Coronary artery (tissue), 2 donors: Measurements from ENCODE around the gene KIF5C.

Source experiments
- DNase-seq: peaks from one replicate; pipeline ENCODE4 v3.0.0-alpha.2; 2017; ENCODE audit warnings: low spot score
- H3K27ac ChIP-seq, 2 donors: fragments of 200-600 bp; sonication (generic); one replicate each; pipeline ENCODE4 v1.5.1; 2016 to 2019
- H3K4me3 ChIP-seq: fragments of 200-600 bp; sonication (generic); 2 replicates; pipeline ENCODE4 v1.5.1; 2016; ENCODE audit warnings: mild to moderate bottlenecking, moderate library complexity
- TF ChIP-seq, protein P1 (sequence below): fragments of 200-600 bp; sonication (generic); IDR thresholded peaks from one replicate; pipeline ENCODE4 v1.5.1; 2019; ENCODE audit warnings: antibody characterized with exemption

KIF5C gene

GRCh38 chr2:148930046-148930775 is 55.2 kb downstream of the KIF5C start:
- no peak for DNase-seq
- no peak overlapping the region for H3K27ac ChIP-seq
- TF ChIP-seq, protein P1, sequence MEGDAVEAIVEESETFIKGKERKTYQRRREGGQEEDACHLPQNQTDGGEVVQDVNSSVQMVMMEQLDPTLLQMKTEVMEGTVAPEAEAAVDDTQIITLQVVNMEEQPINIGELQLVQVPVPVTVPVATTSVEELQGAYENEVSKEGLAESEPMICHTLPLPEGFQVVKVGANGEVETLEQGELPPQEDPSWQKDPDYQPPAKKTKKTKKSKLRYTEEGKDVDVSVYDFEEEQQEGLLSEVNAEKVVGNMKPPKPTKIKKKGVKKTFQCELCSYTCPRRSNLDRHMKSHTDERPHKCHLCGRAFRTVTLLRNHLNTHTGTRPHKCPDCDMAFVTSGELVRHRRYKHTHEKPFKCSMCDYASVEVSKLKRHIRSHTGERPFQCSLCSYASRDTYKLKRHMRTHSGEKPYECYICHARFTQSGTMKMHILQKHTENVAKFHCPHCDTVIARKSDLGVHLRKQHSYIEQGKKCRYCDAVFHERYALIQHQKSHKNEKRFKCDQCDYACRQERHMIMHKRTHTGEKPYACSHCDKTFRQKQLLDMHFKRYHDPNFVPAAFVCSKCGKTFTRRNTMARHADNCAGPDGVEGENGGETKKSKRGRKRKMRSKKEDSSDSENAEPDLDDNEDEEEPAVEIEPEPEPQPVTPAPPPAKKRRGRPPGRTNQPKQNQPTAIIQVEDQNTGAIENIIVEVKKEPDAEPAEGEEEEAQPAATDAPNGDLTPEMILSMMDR: no peak
- H3K4me3 ChIP-seq: no peak overlapping the region

DNA sequence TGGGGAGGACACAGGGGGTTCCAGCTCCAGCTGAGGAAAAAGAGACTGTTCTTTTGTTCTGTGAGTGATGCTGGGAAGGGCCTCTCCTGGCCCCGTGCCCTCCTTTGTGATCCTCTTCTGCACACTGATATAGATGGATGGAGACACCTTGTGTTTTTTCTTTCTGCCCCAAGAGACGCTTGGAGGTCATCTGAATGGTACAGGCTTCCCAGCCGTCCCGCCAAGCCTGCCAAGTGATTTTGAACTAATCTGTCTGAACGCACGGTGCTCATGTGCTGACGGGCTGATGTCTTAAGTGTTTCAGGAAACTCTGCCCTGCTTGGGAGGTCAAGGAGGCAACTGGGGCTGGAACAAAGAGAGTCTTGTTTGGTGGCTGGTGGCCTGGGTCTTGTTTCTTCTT is 57.5 kb downstream of the KIF5C start:
- DNase-seq: no peak
- TF ChIP-seq, protein P1: no peak
- Histone ChIP-seq H3K4me3 (no peak overlapping the region), H3K27ac (no peak overlapping the region)

GRCh38 chr2:148933456-148933855 is 58.4 kb downstream of the KIF5C start:
- DNase-seq: no peak
- Histone ChIP-seq H3K27ac (no peak overlapping the region), H3K4me3 (no peak overlapping the region)
- TF ChIP-seq, protein P1: no peak

GRCh38 chr2:148935791-148936190 is 60.8 kb downstream of the KIF5C start:
- TF ChIP-seq, protein P1: no peak
- H3K4me3 ChIP-seq: no peak overlapping the region
- no peak for DNase-seq
- H3K27ac ChIP-seq: no peak overlapping the region

- TF ChIP-seq, protein P1: no peak
- no peak for DNase-seq
- H3K4me3 ChIP-seq: no peak overlapping the region
- no peak overlapping the region for H3K27ac ChIP-seq
These were observed 61.9 kb downstream of the KIF5C start for GRCh38 chr2:148936857-148937450.

DNA sequence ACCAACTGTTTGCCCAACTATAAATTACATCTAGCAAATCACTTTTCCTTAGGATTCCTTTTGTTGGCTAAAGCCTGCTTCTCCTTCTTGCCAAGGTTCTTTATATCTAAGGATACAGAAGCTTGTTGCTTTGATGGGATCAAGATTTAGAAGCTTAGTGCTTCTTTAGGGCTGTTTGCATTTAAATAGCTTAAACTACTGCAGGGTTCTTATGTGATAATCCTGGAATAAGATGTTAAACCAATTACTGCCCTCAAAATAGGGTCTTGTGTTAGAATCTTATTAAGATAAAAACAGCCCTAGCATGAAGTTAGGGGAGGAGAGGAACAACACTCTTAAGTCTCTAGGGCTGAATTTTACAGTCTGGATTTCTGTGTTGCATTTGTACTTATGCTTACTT is 64.2 kb downstream of the KIF5C start:
- TF ChIP-seq, protein P1: no peak
- DNase-seq: no peak

GRCh38 chr2:148943097-148943496 is 68.1 kb downstream of the KIF5C start:
- H3K4me3 ChIP-seq: no peak overlapping the region
- no peak overlapping the region for H3K27ac ChIP-seq
- TF ChIP-seq, protein P1: no peak
- DNase-seq: no peak

More for the DNA sequence above, 64.2 kb downstream of the KIF5C start:
- H3K27ac ChIP-seq: no peak overlapping the region
- no peak overlapping the region for H3K4me3 ChIP-seq
